Testis (tissue), 2 donors: ENCODE results near the gene C3.
"Not testable (repeated sequence)": the region's sequence is repeated elsewhere in the genome, so short reads cannot be mapped to it uniquely, and the experiment has no call there.

Experiments used
- CTCF ChIP-seq, 3 experiments: fragments of 450-650 bp in 2 of 3; fragments of 200-600 bp in 1 of 3; sonication (generic) in 1 of 3; IDR thresholded peaks; one replicate each; pipeline ENCODE4 v1.5.1; 2016 to 2019; ENCODE audit warnings: antibody characterized with exemption in 3 of 3, mild to moderate bottlenecking in 2 of 3, moderate library complexity in 1 of 3
- POLR2A ChIP-seq: fragments of 450-650 bp; IDR thresholded peaks from one replicate; pipeline ENCODE4 v1.6.1; 2017; ENCODE audit warnings: antibody characterized with exemption, mild to moderate bottlenecking, moderate library complexity

GRCh38 chr19:6632747-6633455, 87.5 kb downstream of the C3 start:
- TF ChIP-seq CTCF (IDR thresholded peaks at IDR 0.05): peak; percentile 46 to 55 (median 52)
- TF ChIP-seq POLR2A: not testable (repeated sequence)
